Measurements from ENCODE around the gene FARS2.

- TF ChIP-seq CTCF (IDR thresholded peaks at IDR 0.05) (no peak), POLR2A (IDR thresholded peaks at IDR 0.05) (no peak)
Observed at GRCh38 chr6:5634525-5634924, 373.2 kb downstream of the FARS2 start.
